ENCODE data around the gene PIK3AP1.
"Not testable (repeated sequence)": the region's sequence is repeated elsewhere in the genome, so short reads cannot be mapped to it uniquely, and the experiment has no call there.

PIK3AP1 gene

DNA sequence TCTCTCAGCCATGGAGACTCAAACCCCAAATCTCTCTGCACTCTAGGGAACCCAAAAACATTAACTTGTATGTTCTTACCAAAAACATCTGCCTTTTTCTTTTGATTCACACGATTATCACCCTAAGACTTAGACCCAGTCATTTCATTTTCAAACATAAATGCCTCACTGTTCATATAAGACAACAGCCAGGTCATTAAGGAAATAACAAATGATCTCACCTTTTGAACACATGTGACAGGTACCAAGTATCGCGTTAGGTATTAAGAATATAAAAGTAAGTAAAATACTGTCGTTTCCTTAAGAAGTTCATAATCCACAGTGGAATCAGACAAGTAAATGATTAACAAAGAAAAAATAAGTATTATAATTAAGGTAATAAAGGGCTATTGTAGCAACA lies 142.3 kb downstream of the PIK3AP1 start:
- DNase-seq (ENCODE audit: low read depth, low spot score) = no peak

DNA sequence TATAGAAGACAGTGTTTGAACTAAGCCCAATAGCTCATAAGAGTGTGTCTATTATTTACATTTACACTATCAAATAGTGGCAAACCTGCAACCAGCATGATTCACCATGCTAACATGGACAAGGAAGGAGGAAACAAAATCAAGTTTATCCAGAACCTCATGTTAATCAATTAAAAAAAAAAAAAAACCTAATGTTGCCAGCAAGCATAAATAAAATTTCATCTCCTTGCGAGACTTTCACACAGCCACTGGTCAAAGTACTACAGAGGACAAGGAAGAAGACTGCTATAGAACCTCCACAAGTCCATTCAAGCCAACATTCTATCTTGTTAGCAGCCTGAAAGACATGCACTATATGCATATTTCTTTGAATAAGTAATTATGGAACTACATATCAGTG lies 143.2 kb downstream of the PIK3AP1 start:
- no peak for DNase-seq (ENCODE audit: low read depth, low spot score)

DNA sequence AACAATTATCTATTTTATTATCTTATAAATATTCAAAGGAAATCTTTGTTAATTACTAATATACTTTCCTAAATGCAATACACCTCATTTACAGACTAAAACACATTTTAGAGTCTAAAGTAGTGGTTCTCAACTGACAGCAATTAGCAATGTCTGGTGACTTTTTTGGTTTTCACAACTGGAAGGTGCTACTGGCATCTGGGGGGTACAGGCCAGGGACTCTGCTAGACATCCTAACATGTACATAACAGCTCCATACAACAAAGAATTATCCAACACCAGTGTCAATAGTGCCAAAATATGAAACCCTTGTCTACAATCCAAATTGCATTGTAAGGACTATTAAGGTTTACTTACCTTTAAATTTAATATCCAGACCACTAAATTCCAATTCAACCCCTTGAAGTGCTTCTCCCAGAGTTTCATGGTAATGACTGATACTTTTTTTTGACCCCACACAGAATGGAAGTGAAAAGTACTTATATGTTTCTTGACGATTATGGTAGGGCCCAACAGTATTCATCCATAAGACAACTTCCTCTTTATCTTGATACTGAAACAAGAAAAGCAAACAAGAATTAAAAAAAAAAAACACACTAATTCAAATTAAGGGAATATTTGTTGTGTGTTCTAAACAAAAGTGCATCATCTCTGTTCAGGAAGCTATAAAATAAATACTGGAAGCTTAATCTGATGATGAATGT lies 143.9 kb downstream of the PIK3AP1 start:
- no peak for DNase-seq (ENCODE audit: low read depth, low spot score)

DNA sequence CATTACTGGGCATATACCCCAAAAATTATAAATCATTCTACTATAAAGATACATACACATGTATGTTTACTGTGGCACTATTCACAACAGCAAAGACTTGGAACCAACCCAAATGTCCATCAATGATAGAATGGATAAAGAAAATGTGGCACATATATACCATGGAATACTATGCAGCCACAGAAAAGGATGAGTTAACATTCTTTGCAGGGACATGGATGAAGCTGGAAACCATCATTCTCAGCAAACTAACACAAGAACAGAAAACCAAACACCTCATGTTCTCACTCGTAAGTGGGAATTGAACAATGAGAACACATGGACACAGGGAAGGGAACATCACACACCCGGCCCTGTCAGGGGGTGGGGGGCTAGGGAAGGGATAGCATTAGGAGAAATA lies 145.8 kb downstream of the PIK3AP1 start:
- not testable (repeated sequence) for DNase-seq (ENCODE audit: low read depth, low spot score)

DNA sequence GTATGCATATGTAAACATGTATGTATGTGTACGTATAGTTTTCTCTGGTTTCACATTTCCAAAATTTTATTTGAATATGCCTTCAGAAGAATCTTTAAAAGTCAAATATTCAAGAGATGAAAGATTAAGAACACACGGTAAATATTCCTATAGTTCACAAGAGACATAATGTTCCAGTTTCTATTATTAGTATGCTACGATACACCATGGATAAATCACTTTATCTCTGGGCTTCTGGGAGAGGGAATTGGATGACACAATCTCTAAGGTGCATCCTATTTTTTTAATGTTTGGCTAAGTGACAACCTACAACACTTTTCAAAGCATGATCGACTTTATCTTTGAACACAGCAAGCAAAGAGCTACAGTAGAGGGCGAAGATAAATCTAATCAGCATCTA lies 147.3 kb downstream of the PIK3AP1 start:
- no peak for DNase-seq (ENCODE audit: low read depth, low spot score)

DNA sequence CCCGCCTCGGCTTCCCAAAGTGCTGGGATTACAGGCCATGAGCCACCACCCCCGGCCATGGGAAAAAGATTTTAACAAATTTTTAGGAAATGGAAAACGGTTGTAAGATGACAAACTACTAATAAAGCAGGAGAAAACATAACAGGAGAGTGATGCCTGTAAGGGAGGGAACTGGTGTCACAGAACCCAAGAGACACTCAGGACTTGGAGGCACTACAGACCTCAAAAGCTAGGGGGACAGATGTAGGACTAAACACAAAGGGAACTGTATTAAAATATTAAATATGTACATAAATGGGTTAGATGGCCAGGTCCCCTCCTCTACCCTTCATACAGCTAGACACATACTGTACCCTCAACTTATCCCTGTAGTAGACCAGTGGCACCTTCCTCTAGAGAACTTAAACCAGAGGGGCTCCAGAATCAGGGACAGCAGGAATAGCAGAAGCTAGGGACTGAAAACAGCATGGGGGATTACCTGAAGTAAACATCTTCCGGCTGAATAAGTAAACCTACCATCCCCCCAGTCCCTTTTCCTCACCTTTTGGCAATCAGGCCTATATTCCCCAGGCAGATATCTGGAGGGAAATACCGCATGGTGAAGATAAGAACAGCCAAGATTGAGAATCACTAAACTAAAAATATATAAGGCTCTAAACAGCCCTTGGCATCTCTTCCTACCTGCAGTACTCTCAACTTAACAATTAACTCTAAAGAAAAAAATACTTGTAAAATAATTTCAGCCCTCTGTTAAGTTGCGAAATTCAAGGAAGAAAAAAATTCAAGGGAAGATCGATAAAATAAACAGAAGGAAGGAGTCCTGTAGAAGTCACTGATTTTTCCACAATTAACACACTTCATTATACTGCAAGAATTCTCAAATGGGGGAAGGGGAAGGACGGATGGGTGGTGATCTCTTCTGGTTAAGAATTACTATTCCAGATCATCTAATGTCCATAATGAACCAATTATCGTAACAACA lies 149.0 kb downstream of the PIK3AP1 start:
- DNase-seq (ENCODE audit: low read depth, low spot score) = no peak

DNA sequence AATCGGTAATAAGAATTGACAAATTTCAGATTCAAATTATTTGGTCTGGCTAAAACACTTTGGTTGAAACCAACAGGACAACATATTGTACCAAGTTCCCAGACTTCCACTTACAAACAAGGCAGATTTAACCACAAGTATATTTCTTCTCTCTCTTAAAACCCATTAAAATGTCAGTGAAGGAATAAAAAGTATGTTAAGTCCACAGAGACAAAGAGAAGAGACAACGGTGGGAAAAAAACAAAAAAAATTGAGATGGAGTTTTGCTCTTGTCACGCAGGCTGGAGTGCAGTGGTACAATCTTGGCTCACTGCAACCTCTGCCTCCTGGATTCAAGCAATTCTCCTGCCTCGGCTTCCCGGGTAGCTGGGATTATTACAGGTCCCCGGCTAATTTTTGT lies 149.8 kb downstream of the PIK3AP1 start:
- DNase-seq (ENCODE audit: low read depth, low spot score) = no peak

DNA sequence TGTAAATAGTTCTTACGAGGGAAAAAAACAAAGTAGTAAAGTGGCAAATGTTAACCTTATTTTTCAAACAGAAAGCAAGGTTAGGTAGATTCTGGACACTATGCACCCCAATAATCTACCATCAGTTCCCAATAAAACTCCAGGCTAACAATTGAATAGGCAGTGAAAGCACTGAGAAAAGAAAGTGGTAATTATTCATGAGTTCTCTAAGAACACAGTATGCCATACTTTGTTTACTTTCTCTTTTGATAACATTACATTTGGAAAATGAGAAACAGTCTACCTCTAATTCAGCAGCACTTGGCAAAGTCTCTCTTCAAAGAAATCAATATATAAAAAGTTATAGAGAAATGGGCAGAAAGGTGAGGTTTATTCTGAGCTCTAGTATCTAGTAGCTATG lies 151.9 kb downstream of the PIK3AP1 start:
- DNase-seq (ENCODE audit: low read depth, low spot score) = no peak

DNA sequence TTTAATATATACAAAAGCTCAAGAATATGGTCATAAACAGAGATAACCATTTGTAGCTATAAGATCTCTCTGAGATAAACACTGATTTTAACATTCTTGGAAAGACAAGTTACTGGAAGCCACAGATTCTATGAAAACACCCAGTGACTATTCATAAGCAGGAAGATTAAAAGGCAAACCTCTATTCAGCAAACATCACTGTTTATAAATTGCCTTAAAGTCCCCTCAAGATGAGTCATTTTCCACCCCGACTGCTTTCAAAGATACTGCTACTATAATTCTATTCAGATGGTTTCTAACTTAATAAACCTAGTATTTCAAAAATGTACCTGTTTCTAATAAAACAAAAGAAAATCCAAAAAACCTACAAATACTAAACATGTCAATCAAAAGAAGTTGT lies 154.5 kb downstream of the PIK3AP1 start:
- peak; percentile 46 for DNase-seq (ENCODE audit: low read depth, low spot score)

DNA sequence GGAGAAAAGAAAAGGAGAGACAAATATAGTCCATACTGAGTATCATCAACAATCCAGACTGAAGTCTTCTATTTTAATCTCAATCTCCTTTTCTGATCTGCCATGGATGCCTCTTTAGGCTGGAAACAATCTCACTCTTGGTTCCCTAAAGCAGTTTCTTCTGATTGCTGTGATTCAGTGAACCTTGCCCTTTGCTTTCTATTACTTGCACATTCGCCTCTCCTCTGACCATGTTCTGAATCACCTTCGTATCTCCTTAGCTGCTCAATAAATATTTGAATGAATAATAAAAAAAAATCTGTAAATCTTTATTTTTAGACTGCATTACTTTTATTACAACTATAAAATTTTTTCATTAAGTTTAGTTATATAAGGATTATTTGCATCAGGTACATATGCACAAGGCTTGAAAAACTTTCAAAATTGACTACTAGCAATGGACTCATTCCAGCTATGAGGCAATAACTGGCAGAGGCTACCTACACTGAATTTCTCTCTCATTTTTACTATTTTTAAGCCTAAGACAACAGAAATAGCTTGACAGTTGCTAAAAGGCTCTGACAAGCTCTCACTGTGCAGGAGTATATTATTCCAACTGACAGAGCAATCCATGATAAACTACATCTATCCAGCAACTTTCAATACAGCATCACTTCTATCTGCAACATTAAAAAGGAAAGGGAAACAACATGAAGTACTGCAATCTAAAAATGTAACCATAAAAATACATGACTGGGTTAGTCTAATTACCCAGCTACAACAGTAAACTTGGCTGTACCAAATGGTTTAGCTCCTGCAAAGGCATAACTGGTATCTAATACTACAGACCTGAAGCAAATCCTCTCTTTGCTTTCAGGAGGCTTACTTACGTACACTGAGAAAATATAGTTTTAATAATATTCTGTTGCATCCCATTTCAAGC lies 159.1 kb downstream of the PIK3AP1 start:
- no peak for DNase-seq (ENCODE audit: low read depth, low spot score)

DNA sequence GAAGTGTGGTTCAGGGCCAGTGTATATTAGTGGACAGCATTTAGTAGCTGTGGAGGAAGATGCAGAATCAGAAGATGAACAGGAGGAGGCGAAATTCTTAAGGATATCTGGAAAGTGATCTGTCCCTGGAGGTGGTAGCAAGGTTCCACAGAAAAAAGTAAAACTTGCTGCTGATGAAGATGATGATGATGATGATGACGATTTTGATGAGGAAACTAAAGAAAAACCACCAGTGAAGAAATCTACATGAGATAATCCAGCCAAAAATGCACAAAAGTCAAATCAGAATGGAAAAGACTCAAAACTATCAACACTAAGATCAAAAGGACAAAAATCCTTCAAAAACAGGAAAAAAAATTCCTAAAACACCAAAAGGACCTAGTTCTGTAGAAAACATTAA lies 159.8 kb downstream of the PIK3AP1 start:
- DNase-seq (ENCODE audit: low read depth, low spot score) = no peak

DNA sequence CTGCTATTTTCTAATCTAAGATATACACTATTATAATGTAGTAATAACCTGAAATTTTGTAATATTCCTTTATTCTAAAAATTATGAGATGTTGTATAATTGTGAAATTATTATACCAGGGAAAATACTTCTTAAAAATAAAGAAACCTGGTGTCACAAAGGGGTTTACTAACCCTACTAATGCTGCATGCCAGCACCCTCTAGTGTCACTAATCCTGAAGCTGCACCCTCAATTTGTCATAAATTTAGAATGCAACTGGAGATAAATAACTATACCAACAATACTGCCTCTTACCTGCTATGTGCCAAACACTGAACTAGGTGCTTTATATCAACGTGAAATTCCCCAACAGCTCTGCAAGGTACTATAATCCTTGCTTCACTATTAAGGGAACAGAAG lies 164.3 kb downstream of the PIK3AP1 start:
- peak; percentile 39 for DNase-seq (ENCODE audit: low read depth, low spot score)

DNA sequence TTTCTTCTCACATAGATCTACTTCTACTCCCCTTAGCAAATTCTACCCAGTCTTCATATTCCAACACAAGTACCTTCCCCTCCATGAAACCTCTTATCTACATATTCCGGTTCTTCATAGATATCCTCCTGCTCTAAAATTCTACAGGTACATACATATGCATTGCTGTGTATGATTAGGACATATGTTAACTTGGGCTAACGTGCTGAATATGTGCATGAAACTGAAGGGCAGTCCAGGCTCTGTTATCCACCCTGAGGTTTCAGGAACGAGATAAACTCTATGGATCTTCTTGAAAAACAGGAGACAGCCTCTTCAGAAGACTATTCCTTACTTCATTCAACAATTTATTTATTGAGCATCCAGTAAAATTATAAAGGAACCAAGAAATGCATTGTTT lies 165.0 kb downstream of the PIK3AP1 start:
- no peak for DNase-seq (ENCODE audit: low read depth, low spot score)

DNA sequence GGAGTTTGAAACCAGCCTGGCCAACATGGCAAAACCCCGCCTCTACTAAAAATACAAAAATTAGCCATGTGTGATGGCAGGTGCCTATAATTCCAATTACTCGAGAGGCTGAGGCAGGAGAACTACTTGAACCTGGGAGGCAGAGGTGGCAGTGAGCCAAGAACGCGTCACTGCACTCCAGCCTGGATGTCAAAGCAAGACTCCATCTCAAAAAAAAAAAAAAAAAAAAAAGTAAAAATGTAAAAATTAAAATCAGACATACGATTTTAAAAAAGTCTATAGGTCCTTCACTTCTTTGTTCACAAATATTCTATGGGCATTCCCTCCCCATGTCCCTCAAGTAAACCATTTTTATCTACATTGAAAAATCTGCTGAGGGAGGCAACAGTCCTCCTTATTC lies 171.7 kb downstream of the PIK3AP1 start:
- DNase-seq (ENCODE audit: low read depth, low spot score) = peak; percentile 7

DNA sequence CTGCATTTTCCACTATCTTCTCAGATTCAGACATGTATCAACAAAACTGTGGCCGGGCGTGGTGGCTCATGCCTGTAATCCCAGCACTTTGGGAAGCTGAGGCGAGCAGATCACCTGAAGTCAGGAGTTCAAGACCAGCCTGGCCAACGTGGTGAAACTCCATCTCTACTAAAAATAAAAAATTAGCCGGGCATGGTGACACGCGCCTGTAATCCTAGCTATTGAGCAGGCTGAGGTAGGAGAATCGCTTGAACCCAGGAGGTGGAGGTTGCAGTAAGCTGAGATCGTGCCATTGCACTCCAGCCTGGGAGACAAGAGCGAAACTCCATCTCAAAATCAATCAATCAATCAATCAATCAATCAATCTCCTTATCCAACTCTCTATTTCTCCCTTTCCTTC lies 174.8 kb downstream of the PIK3AP1 start:
- not testable (repeated sequence) for DNase-seq (ENCODE audit: low read depth, low spot score)

Data from astrocyte of the hippocampus (primary cell).